Panc1 (cell line): Measurements from ENCODE around the gene GID4.

Experiments used
- CTCF ChIP-seq: fragments of 450-650 bp; IDR thresholded peaks from 2 replicates; pipeline ENCODE4 v1.5.1; 2017; ENCODE audit warnings: mild to moderate bottlenecking
- POLR2AphosphoS5 ChIP-seq: IDR thresholded peaks from 2 replicates; pipeline ENCODE4 v1.6.1; 2012; ENCODE audit warnings: mild to moderate bottlenecking, low read depth, low read length, moderate library complexity
- REST ChIP-seq, 2 experiments: IDR thresholded peaks; 2 replicates each; pipeline ENCODE4 v1.6.1; 2011 to 2012; ENCODE audit warnings: low read depth in 2 of 2, control low read depth in 1 of 2, low read length in 1 of 2, mild to moderate bottlenecking in 1 of 2, moderate library complexity in 1 of 2; ENCODE audit not compliant: insufficient read depth in 1 of 2
- TCF7L2 ChIP-seq: IDR thresholded peaks from 2 replicates; pipeline ENCODE4 v1.6.1; 2011; ENCODE audit warnings: mild to moderate bottlenecking, low read depth, low read length, inconsistent platforms

DNA sequence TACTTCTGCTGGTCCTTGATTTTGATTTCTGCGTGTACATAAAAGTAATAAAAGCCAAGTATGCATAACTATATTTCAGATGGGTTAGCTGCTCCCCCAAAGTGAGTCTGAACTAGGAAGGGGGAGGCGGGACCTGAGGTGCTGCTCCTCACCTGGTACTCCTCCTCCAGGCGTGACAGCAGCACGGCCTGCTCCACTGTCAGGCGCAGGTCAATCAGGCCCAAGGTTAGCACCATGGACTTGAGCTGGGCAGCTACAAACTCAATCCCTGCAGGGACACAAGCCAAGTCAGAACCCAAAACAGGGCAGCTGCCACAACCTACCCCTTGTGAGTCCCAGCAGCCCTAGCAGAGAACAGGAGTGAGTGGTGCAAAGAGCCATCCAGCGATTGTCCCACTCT, 18.2 kb upstream of the GID4 start:
- TF ChIP-seq CTCF (no peak), TCF7L2 (no peak), POLR2AphosphoS5 (no peak), REST (IDR thresholded peaks at IDR 0.05; ENCODE audit: insufficient read depth in 1 of 2, low read depth in 2 of 2, low read length in 1 of 2) (no peak)
